Liver (tissue), 3 donors: Measurements from ENCODE around the gene HLA-C.

ENCODE experiments used
- CTCF ChIP-seq: fragments of 150-350 bp; IDR thresholded peaks from 2 replicates; pipeline ENCODE4 v1.5.1; 2017; ENCODE audit warnings: improper control_type of control experiment, low read depth, low read length; ENCODE audit not compliant: missing input control
- MAX ChIP-seq: IDR thresholded peaks from 2 replicates; pipeline ENCODE4 v1.6.1; 2016; ENCODE audit warnings: antibody characterized with exemption
- RAD21 ChIP-seq, 2 donors: IDR thresholded peaks; 2 replicates each; pipeline ENCODE4 v1.6.1; 2016; ENCODE audit warnings: antibody characterized with exemption in 2 of 2, mild to moderate bottlenecking in 2 of 2
- TAF1 ChIP-seq: conservative IDR thresholded peaks from 2 replicates; pipeline ENCODE4 v1.6.1; 2016; ENCODE audit warnings: antibody characterized with exemption, mild to moderate bottlenecking
- donor health status: healthy.
- donor health status: healthy.

GRCh38 chr6:31228476-31228875, 43.4 kb downstream of the HLA-C start:
- TF ChIP-seq RAD21 (IDR thresholded peaks at IDR 0.05) (no peak), CTCF (no peak), TAF1 (no peak), MAX (no peak)
